GM12864 (cell line): ENCODE measurements around the gene CD300LB.

Source experiments
- DNase-seq: peaks from one replicate; pipeline ENCODE4 v3.0.0-alpha.2; 2011; ENCODE audit warnings: low read depth
- H3K4me3 ChIP-seq: 2 replicates; pipeline ENCODE4 v1.5.1; 2011; ENCODE audit warnings: mild to moderate bottlenecking, low read depth, low read length, control low read depth
- CTCF ChIP-seq: IDR thresholded peaks from 2 replicates; pipeline ENCODE4 v1.5.1; 2011; ENCODE audit warnings: low read depth, mild to moderate bottlenecking, moderate library complexity, low read length, control low read depth, inconsistent platforms; ENCODE audit errors: missing control alignments

CD300LB gene

GRCh38 chr17:74549343-74549742, 18.1 kb upstream of the CD300LB start:
- no peak for TF ChIP-seq CTCF
- no peak for DNase-seq
- no peak overlapping the region for H3K4me3 ChIP-seq

GRCh38 chr17:74547736-74548135, 16.5 kb upstream of the CD300LB start:
- no peak for TF ChIP-seq CTCF
- no peak for DNase-seq
- no peak overlapping the region for H3K4me3 ChIP-seq

GRCh38 chr17:74547264-74547663, 16.0 kb upstream of the CD300LB start:
- no peak for DNase-seq
- TF ChIP-seq CTCF = no peak
- no peak overlapping the region for H3K4me3 ChIP-seq

GRCh38 chr17:74546586-74546985, 15.3 kb upstream of the CD300LB start:
- DNase-seq = no peak
- H3K4me3 ChIP-seq = no peak overlapping the region
- TF ChIP-seq CTCF = no peak

GRCh38 chr17:74545843-74546230, 14.6 kb upstream of the CD300LB start, which contains the start of gene CD300C:
Gene CD300C (minus strand): TSS chr17:74546115. CDS start chr17:74545782, 333 bp downstream.
- H3K4me3 ChIP-seq = no peak within 1 kb of the TSS

GRCh38 chr17:74544991-74545842, 13.9 kb upstream of the CD300LB start:
- TF ChIP-seq CTCF = no peak
- no peak overlapping the region for H3K4me3 ChIP-seq
- no peak for DNase-seq

More at GRCh38 chr17:74545843-74546230, 14.6 kb upstream of the CD300LB start, which contains the start of gene CD300C:
- DNase-seq = no peak
- no peak for TF ChIP-seq CTCF
